C4-2B (cell line): ENCODE results near the gene GIMAP8.

Experiments
- CTCF ChIP-seq: fragments of 450-650 bp; conservative IDR thresholded peaks from 2 replicates; pipeline ENCODE4 v1.5.1; 2017; ENCODE audit warnings: mild to moderate bottlenecking
- ZFX ChIP-seq: fragments of 450-650 bp; IDR thresholded peaks from 2 replicates; pipeline ENCODE4 v1.6.1; 2017

- TF ChIP-seq CTCF (no peak), ZFX (no peak)
Measured at GRCh38 chr7:150466477-150466876, 16.0 kb downstream of the GIMAP8 start.
